MM.1S (cell line): ENCODE results near the gene MYO1E.

ENCODE experiments used
- EZH2 ChIP-seq: fragments of 300-600 bp; sonication (generic); optimal IDR thresholded peaks from 2 replicates; pipeline ENCODE3; 2017; ENCODE audit warnings: low read depth, mild to moderate bottlenecking, antibody characterized with exemption, low read length, mixed read lengths
- EZH2phosphoT487 ChIP-seq: fragments of 300-600 bp; sonication (generic); IDR thresholded peaks from 2 replicates; pipeline ENCODE4 v1.6.1; 2018; ENCODE audit warnings: antibody characterized with exemption, low read length
- TF ChIP-seq, protein P1 (sequence below): fragments of 300-600 bp; sonication (generic); IDR thresholded peaks from 2 replicates; pipeline ENCODE4 v1.5.1; 2016; ENCODE audit warnings: antibody characterized with exemption, low read length, mixed read lengths

DNA sequence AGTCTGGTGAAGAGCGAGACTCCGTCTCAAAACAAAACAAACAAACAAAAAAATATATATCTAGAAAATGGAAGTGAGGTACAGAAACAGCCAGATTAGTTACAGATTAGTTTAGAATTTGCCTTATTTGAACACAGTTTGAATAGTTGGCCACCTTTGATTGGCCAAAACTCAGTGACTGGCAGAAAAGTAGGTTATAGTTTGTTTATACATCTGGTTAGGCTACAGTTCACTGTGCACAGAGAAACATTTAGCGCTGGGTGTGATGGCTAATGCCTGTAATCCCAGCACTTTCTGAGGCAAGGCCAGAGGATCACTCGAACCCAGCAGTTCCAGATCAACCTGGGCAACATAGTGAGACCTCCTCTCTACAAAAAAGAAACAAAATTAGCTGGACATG, 114.4 kb downstream of the MYO1E start:
- TF ChIP-seq, protein P1, sequence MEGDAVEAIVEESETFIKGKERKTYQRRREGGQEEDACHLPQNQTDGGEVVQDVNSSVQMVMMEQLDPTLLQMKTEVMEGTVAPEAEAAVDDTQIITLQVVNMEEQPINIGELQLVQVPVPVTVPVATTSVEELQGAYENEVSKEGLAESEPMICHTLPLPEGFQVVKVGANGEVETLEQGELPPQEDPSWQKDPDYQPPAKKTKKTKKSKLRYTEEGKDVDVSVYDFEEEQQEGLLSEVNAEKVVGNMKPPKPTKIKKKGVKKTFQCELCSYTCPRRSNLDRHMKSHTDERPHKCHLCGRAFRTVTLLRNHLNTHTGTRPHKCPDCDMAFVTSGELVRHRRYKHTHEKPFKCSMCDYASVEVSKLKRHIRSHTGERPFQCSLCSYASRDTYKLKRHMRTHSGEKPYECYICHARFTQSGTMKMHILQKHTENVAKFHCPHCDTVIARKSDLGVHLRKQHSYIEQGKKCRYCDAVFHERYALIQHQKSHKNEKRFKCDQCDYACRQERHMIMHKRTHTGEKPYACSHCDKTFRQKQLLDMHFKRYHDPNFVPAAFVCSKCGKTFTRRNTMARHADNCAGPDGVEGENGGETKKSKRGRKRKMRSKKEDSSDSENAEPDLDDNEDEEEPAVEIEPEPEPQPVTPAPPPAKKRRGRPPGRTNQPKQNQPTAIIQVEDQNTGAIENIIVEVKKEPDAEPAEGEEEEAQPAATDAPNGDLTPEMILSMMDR = no peak
- no peak for TF ChIP-seq EZH2
- no peak for TF ChIP-seq EZH2phosphoT487
